H1 (cell line): ENCODE measurements around the gene FAM149B1. TPM values are rescaled to one million over a fixed set of nuclear protein-coding genes. Genes with fewer than 3 reads are reported as not detected.

Experiments used
- CTCF ChIA-PET: fragments of 300-600 bp; sonication (Branson Sonifier 250); formaldehyde crosslinking; loops from one replicate; lab custom pipeline; 2021; ENCODE audit not compliant: partially characterized antibody; lab: Charles Lee
- POLR2A ChIA-PET: fragments of 300-600 bp; sonication (Branson Sonifier 250); formaldehyde crosslinking; loops from one replicate; lab custom pipeline; 2021; ENCODE audit warnings: inconsistent platforms; ENCODE audit not compliant: partially characterized antibody; lab: Charles Lee
- DNase-seq, 2 experiments: peaks; one replicate each; pipeline versions ENCODE4 v3.0.0 to v3.0.0-alpha.2; 2010 to 2022; ENCODE audit warnings: low spot score in 2 of 2, low read depth in 1 of 2, mixed read lengths in 1 of 2
- FAIRE-seq: peaks from 2 replicates; lab custom pipeline; 2011; peaks lifted over from hg19 to GRCh38; lab: Jason Lieb, UNC
- H2AFZ ChIP-seq: 2 replicates; pipeline ENCODE4 v1.8.1; 2012; ENCODE audit warnings: low read length, inconsistent platforms
- H2AK5ac ChIP-seq: 2 replicates; pipeline ENCODE4 v1.6.1; 2013; ENCODE audit warnings: low read depth, low read length
- H2BK120ac ChIP-seq: replicated peaks from 2 replicates; pipeline ENCODE3; 2013; ENCODE audit warnings: low read depth, low read length, inconsistent platforms
- H2BK12ac ChIP-seq: 2 replicates; pipeline ENCODE4 v1.6.1; 2013; ENCODE audit warnings: low read depth, low read length
- H2BK15ac ChIP-seq: 2 replicates; pipeline ENCODE4 v1.6.1; 2013; ENCODE audit warnings: low read length
- H2BK20ac ChIP-seq: 2 replicates; pipeline ENCODE4 v1.6.1; 2013; ENCODE audit warnings: low read length
- H2BK5ac ChIP-seq: 2 replicates; pipeline ENCODE4 v1.6.1; 2013; ENCODE audit warnings: low read depth, low read length
- H3K14ac ChIP-seq: 2 replicates; pipeline ENCODE4 v1.6.1; 2013; ENCODE audit warnings: inconsistent platforms; ENCODE audit not compliant: insufficient read length
- H3K18ac ChIP-seq: 2 replicates; pipeline ENCODE4 v1.6.1; 2013; ENCODE audit warnings: low read length; ENCODE audit errors: extremely low read depth
- H3K23ac ChIP-seq: 2 replicates; pipeline ENCODE4 v1.6.1; 2013; ENCODE audit warnings: inconsistent platforms; ENCODE audit not compliant: insufficient read length
- H3K23me2 ChIP-seq: 2 replicates; pipeline ENCODE4 v1.6.1; 2013; ENCODE audit warnings: low read depth, low read length
- H3K27ac ChIP-seq: 2 replicates; pipeline ENCODE4 v1.6.1; 2011; ENCODE audit warnings: low read depth, low read length, inconsistent platforms
- H3K27me3 ChIP-seq, 4 experiments: replicated peaks in 1 of 4; 1 replicate in 1 of 4; 2 replicates in 3 of 4; pipeline versions ENCODE4 v1.6.1 to v1.8.1; 2011 to 2013; ENCODE audit warnings: low read length in 3 of 4, mild to moderate bottlenecking in 3 of 4, inconsistent platforms in 2 of 4, mixed read lengths in 2 of 4, moderate library complexity in 1 of 4; ENCODE audit not compliant: control insufficient read depth in 3 of 4, insufficient read depth in 3 of 4; ENCODE audit errors: extremely low read depth in 1 of 4
- H3K36me3 ChIP-seq, 4 experiments: 2 replicates each; pipeline versions ENCODE4 v1.6.1 to v1.8.1; 2011 to 2013; ENCODE audit warnings: mild to moderate bottlenecking in 4 of 4, low read length in 3 of 4, moderate library complexity in 2 of 4, control low read depth in 1 of 4, inconsistent platforms in 1 of 4; ENCODE audit not compliant: insufficient read depth in 4 of 4, control insufficient read depth in 2 of 4
- H3K4ac ChIP-seq: replicated peaks from 2 replicates; pipeline ENCODE3; 2013; ENCODE audit warnings: low read length, low read depth, mixed read lengths, inconsistent platforms; ENCODE audit not compliant: insufficient read length
- H3K4me1 ChIP-seq, 4 experiments: replicated peaks in 1 of 4; 1 replicate in 1 of 4; 2 replicates in 3 of 4; pipeline versions ENCODE4 v1.6.1 to v1.8.1; 2011 to 2013; ENCODE audit warnings: low read length in 3 of 4, inconsistent platforms in 2 of 4, mixed read lengths in 1 of 4; ENCODE audit not compliant: insufficient read depth in 4 of 4, control insufficient read depth in 3 of 4
- H3K4me2 ChIP-seq, 2 experiments: 2 replicates each; pipeline versions ENCODE4 v1.6.1 to v1.8.1; 2011 to 2013; ENCODE audit warnings: low read depth in 2 of 2, low read length in 2 of 2, control low read depth in 1 of 2, inconsistent platforms in 1 of 2, mild to moderate bottlenecking in 1 of 2; ENCODE audit not compliant: insufficient read depth in 1 of 2
- H3K4me3 ChIP-seq, 4 experiments: fragments of 200-600, 300-600 bp in 1 of 4; sonication (generic), shearing (Covaris generic), sonication (Bioruptor Twin) in 1 of 4; 2 replicates each; pipeline versions ENCODE4 v1.5.1 to v1.8.1; 2011 to 2016; ENCODE audit warnings: low read length in 4 of 4, low read depth in 3 of 4, control low read depth in 2 of 4, inconsistent platforms in 2 of 4, mild to moderate bottlenecking in 2 of 4, mixed read lengths in 1 of 4, moderate library complexity in 1 of 4; ENCODE audit not compliant: insufficient read depth in 2 of 4; ENCODE audit errors: extremely low read depth in 1 of 4
- H3K56ac ChIP-seq: replicated peaks from 2 replicates; pipeline ENCODE3; 2013; ENCODE audit warnings: low read depth, mild to moderate bottlenecking, mixed read lengths, low read length, inconsistent platforms; ENCODE audit not compliant: insufficient read length
- H3K79me1 ChIP-seq: 2 replicates; pipeline ENCODE4 v1.6.1; 2013; ENCODE audit warnings: low read depth, low read length, control low read depth
- H3K79me2 ChIP-seq, 2 experiments: 2 replicates each; pipeline versions ENCODE4 v1.6.1 to v1.8.1; 2012 to 2013; ENCODE audit warnings: low read length in 2 of 2, mild to moderate bottlenecking in 2 of 2, inconsistent platforms in 1 of 2; ENCODE audit not compliant: insufficient read depth in 2 of 2, control insufficient read depth in 1 of 2
- H3K9ac ChIP-seq, 4 experiments: replicated peaks in 1 of 4; 1 replicate in 1 of 4; 2 replicates in 3 of 4; pipeline versions ENCODE4 v1.6.1 to v1.8.1; 2011 to 2013; ENCODE audit warnings: low read depth in 3 of 4, low read length in 3 of 4, control low read depth in 2 of 4, mild to moderate bottlenecking in 2 of 4, moderate library complexity in 2 of 4, inconsistent platforms in 1 of 4; ENCODE audit errors: extremely low read depth in 1 of 4
- H3K9me3 ChIP-seq, 2 experiments: 2 replicates each; pipeline versions ENCODE4 v1.6.1 to v1.8.1; 2012 to 2013; ENCODE audit warnings: mild to moderate bottlenecking in 2 of 2, moderate library complexity in 2 of 2, control low read depth in 1 of 2, inconsistent platforms in 1 of 2, low read depth in 1 of 2, low read length in 1 of 2, mixed read lengths in 1 of 2; ENCODE audit not compliant: insufficient read depth in 2 of 2
- H4K20me1 ChIP-seq, 2 experiments: replicated peaks in 1 of 2; 2 replicates each; pipeline versions ENCODE3 to v1.8.1; 2011 to 2013; ENCODE audit warnings: inconsistent platforms in 2 of 2, low read length in 2 of 2, mild to moderate bottlenecking in 1 of 2; ENCODE audit not compliant: insufficient read depth in 2 of 2, control insufficient read depth in 1 of 2
- H4K5ac ChIP-seq: 2 replicates; pipeline ENCODE4 v1.6.1; 2013; ENCODE audit warnings: low read length, low read depth, mixed read lengths, inconsistent platforms; ENCODE audit not compliant: insufficient read length
- H4K8ac ChIP-seq: 2 replicates; pipeline ENCODE4 v1.8.0; 2013; ENCODE audit warnings: mild to moderate bottlenecking, moderate library complexity, low read length, inconsistent platforms; ENCODE audit not compliant: insufficient read depth; ENCODE audit errors: extremely low read depth
- H4K91ac ChIP-seq: replicated peaks from 2 replicates; pipeline ENCODE3; 2013; ENCODE audit warnings: low read length, mixed read lengths, inconsistent platforms; ENCODE audit not compliant: insufficient read length
- WGBS, 2 experiments: shearing (Covaris generic) in 1 of 2; methylation state at CpG; one replicate each; pipeline versions ENCODE4 v1.1.6 to v1.1.7; 2013 to 2015; ENCODE audit warnings: low lambda C conversion rate in 2 of 2, mixed read lengths in 2 of 2, inconsistent platforms in 1 of 2, low coverage in 1 of 2, missing lambda C conversion rate in 1 of 2; ENCODE audit not compliant: insufficient replicate concordance in 2 of 2, insufficient coverage in 1 of 2, insufficient read length in 1 of 2; ENCODE audit errors: extremely low coverage in 1 of 2, missing lambda C conversion rate in 1 of 2; 5-methylcytosine and 5-hydroxymethylcytosine counted together
- polyA plus RNA-seq, 7 experiments: library from polyadenylated mRNA; depleted of rRNA in 3 of 7; stranded (reverse) in 5 of 7; unstranded in 2 of 7; fragments of >200 nt in 5 of 7; fragments of 200-250 nt in 2 of 7; gene quantifications; 1 replicate in 5 of 7; 2 replicates in 1 of 7; 4 replicates in 1 of 7; pipeline versions ENCODE4 v1.2.1 to v1.2.3, GENCODE V29; 2011 to 2013; ENCODE audit warnings: missing spikeins in 2 of 7, mixed read lengths in 2 of 7
- total RNA-seq: library from RNA; stranded (reverse); fragmentation: NEBNext Ultra II Directional; extraction: Animal tissue kit (Norgen Biotek cat#: 25700); gene quantifications from 2 replicates; pipeline ENCODE4 v1.2.1, GENCODE V29; 2021

FAM149B1 gene
- total and polyA plus RNA-seq, 2 of the 8 experiments (the other 6 are each of a cell fraction or from before 2014, with no cell fraction given), result 16.8 to 21.9 TPM

DNA sequence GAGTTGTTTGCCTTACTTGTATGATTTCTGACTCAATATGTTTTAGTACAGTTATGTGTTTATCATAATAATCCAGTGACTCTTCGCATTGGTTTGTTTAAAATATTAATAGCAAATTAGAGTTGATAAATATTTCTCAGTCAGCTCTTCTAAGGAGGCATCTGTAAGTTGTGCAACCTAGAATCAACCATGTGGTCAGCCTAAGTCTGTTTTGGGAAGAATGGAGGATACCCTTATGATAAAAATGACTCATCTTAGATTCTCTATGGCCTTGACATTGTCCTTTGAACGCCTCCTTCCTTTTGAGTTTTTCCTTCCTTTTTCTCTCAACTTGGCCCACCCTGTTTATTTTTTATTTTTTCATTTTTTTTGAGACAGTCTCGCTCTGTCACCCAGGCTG lies 60.3 kb downstream of the FAM149B1 start:
- H3K27ac ChIP-seq, result no peak overlapping the region
- no peaks in the 10 kb centered on the region for H3K4me1 ChIP-seq
- 0 out of 8 replicates have a peak, but pooled peaks cover 0 to 7% (median 0%) of the 10 kb centered on the region in 4 experiments for H3K36me3 ChIP-seq
- ChIA-PET CTCF (no interaction called here), POLR2A (interaction anchor here (1.6 kb wide), 1 partner anchor 19 kb away, joined by 7 read pairs; the partner anchor contains the start of gene DNAJC9)
- no peak overlapping the region for H2BK5ac ChIP-seq
- no peak overlapping the region for H3K4ac ChIP-seq
- H3K4me3 ChIP-seq, result no peak overlapping the region
- H2AFZ ChIP-seq, result no peak overlapping the region
- no peaks in the 10 kb centered on the region for H3K9me3 ChIP-seq
- 89% methylated on average over 2 of the region's 3 CpGs; no CpG with 5 or more reads in 1 of the 2 experiments for WGBS, 2 experiments
- H4K8ac ChIP-seq, result no peak overlapping the region
- H3K79me2 ChIP-seq, result no peaks in the 10 kb centered on the region
- FAIRE-seq, result no peak
- H2BK12ac ChIP-seq, result no peak overlapping the region
- no peak overlapping the region for H2BK120ac ChIP-seq
- no peak for DNase-seq
- H4K5ac ChIP-seq, result no peak overlapping the region
- no peak overlapping the region for H2BK20ac ChIP-seq
- peaks cover 2 to 3% of the 10 kb centered on the region in 2 experiments for H4K20me1 ChIP-seq
- no peaks in the 10 kb centered on the region for H3K27me3 ChIP-seq
- no peaks in the 10 kb centered on the region for H3K79me1 ChIP-seq
- no peak overlapping the region for H2AK5ac ChIP-seq
- no peak overlapping the region for H2BK15ac ChIP-seq
- H4K91ac ChIP-seq, result no peak overlapping the region
- no peaks in the 10 kb centered on the region for H3K23me2 ChIP-seq
- H3K18ac ChIP-seq, result no peak overlapping the region
- H3K23ac ChIP-seq, result no peak overlapping the region
- H3K56ac ChIP-seq, result no peak overlapping the region
- H3K14ac ChIP-seq, result no peak overlapping the region
- no peak overlapping the region for H3K4me2 ChIP-seq
- no peak overlapping the region for H3K9ac ChIP-seq
